Spleen (tissue), 7 donors: ENCODE results near the gene PRDX3.
"Not testable (repeated sequence)": the region's sequence is repeated elsewhere in the genome, so short reads cannot be mapped to it uniquely, and the experiment has no call there.

Source experiments
- CTCF ChIP-seq, 11 experiments: fragments of 200-600 bp in 7 of 11; fragments of 450-650 bp in 4 of 11; sonication (generic) in 4 of 11; IDR thresholded peaks in 8 of 11; conservative IDR thresholded peaks in 3 of 11; 1 replicate in 7 of 11; 2 replicates in 4 of 11; pipeline versions ENCODE4 v1.4.0 to v1.8.0; 2016 to 2021; ENCODE audit warnings: antibody characterized with exemption in 11 of 11, inconsistent platforms in 4 of 11, mild to moderate bottlenecking in 1 of 11
- POLR2A ChIP-seq, 3 donors: fragments of 450-650 bp; IDR thresholded peaks; one replicate each; pipeline ENCODE4 v1.5.1; 2017; ENCODE audit warnings: antibody characterized with exemption in 3 of 3, mild to moderate bottlenecking in 1 of 3
- POLR2AphosphoS5 ChIP-seq, 3 donors: sonication (generic); formaldehyde crosslinking; IDR thresholded peaks; one replicate each; pipeline ENCODE4 v1.5.1; 2017; ENCODE audit warnings: antibody characterized with exemption in 3 of 3
- donor health status: DM: no; HTN: no; CAD: no; lungs with moderate emphysema.
- donor health status: DM: no; HTN: no; CAD: no.
- donor health status: DM: no; HTN: no; CAD: no.

GRCh38 chr10:119137878-119138277, 40.7 kb downstream of the PRDX3 start:
- not testable (repeated sequence) for TF ChIP-seq CTCF (IDR thresholded peaks at IDR 0.05 in 8 of 11, conservative IDR thresholded peaks at IDR 0.05 in 3 of 11); POLR2AphosphoS5 (IDR thresholded peaks at IDR 0.05); POLR2A (IDR thresholded peaks at IDR 0.05)
